ENCODE data around the gene KIAA0753. TPM values are rescaled to one million over a fixed set of nuclear protein-coding genes. Genes with fewer than 3 reads are reported as not detected.

Gene KIAA0753
- total and polyA plus RNA-seq, 9 of the 15 experiments (the other 6 are each of a cell fraction or from before 2014, with no cell fraction given), result 2.0 to 9.0 (median 6.9) TPM

- H3K79me2 ChIP-seq (ENCODE audit: control insufficient read depth, insufficient read depth, low read length), result no peaks in the 10 kb centered on the region
- DNase-seq (ENCODE audit: extremely low read depth in 1 of 4, low spot score in 3 of 4) (no peak), FAIRE-seq (no peak), ATAC-seq (no peak)
- no peak for TF ChIP-seq NFIC (IDR thresholded peaks at IDR 0.05)
- TF ChIP-seq NFRKB (IDR thresholded peaks at IDR 0.05; ENCODE audit: low read depth), result no peak
- TF ChIP-seq PCBP1 (IDR thresholded peaks at IDR 0.05; ENCODE audit: low read depth, low read length, poor library complexity, severe bottlenecking), result no peak
- TF ChIP-seq TSC22D4 (tag; IDR thresholded peaks at IDR 0.05), result no peak
- no peak for TF ChIP-seq SRSF7 (optimal IDR thresholded peaks at IDR 0.05; ENCODE audit: low read depth, low read length)
- no peaks in the 10 kb centered on the region; a peak in 1 of 5 replicates for H3K4me1 ChIP-seq (replicated peaks in 1 of 2; ENCODE audit: control insufficient read depth in 2 of 2, insufficient read depth in 2 of 2, low read length in 2 of 2)
- intact Hi-C loops (cut with micrococcal nuclease) (no loop called here), in situ Hi-C loops (cut with MboI) (no loop called here)
- H3K9ac ChIP-seq (ENCODE audit: insufficient read depth in 1 of 2, low read depth in 2 of 2, low read length in 2 of 2), result no peak overlapping the region
- BruUV-seq (replicated peaks), result no TSS peak
- no peaks in the 10 kb centered on the region for H4K20me1 ChIP-seq (replicated peaks; ENCODE audit: control insufficient read depth, insufficient read depth, low read length)
- no peaks in the 10 kb centered on the region for H3K9me1 ChIP-seq (ENCODE audit: control insufficient read depth, insufficient read depth, low read length)
- no peak overlapping the region for H3K4me3 ChIP-seq
- no peaks in the 10 kb centered on the region for H3K9me3 ChIP-seq (replicated peaks; ENCODE audit: control insufficient read depth, insufficient read depth, low read depth, low read length)
- no peak overlapping the region for H3K4me2 ChIP-seq (ENCODE audit: insufficient read depth, low read length)
- POLR2A ChIA-PET, result interaction anchor here (1.4 kb wide), 1 partner anchor 17 kb away, joined by 4 read pairs; no protein-coding TSS in a partner anchor
- H3K36me3 ChIP-seq (ENCODE audit: control insufficient read depth, insufficient read depth, low read length), result no peaks in the 10 kb centered on the region
- peaks cover 11 to 46% of the 10 kb centered on the region in 2 experiments; a peak in 4 of 5 replicates for H3K27me3 ChIP-seq (ENCODE audit: control insufficient read depth in 2 of 2, insufficient read depth in 2 of 2, low read length in 2 of 2)
- H3K27ac ChIP-seq (ENCODE audit: extremely low read depth, low read depth, low read length), result no peak overlapping the region
- 0% methylated on average over 7 of the region's 7 CpGs for WGBS (ENCODE audit: insufficient coverage, low coverage, missing lambda C conversion rate)
- CTCF ChIA-PET (ENCODE audit: low intra/inter-chr PET ratio), result no interaction called here
- no peak overlapping the region for H2AFZ ChIP-seq (ENCODE audit: low read depth, low read length)
These were observed 37.4 kb upstream of the KIAA0753 start for GRCh38 chr17:6677946-6678345.

DNA sequence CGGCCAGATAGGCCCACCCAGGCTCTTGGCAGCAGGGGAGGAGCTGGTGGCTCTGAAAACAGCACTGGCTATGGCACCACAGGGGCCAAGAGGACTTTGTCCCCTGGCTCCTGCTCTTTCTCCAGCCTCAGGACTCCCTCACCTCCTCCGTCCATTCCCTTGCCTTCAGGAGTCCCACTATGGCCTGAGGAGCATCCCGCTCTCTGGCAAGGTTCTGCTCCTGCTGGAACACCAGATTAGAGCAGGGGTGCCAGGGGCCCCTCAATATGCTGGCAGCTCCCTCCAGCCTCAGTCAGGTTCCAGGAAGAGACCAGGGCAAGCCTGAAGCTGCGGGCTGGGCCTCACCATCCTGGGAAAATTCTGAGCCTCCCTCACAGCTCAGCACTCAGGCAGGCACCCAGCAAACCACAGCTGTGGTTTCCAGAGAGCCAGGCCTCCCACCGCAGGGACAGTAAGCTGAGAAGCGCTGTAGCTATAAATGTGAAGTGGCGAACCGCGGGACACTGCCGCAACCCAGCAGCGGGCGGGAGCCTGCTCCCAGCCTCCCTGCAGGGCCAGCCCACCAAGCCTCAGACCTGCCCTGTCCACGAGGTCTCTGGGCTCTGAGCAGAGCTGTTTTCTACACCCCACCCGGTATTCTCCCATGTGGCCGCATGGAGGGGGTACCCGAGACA lies 36.8 kb upstream of the KIAA0753 start:
- no peaks in the 10 kb centered on the region for H3K9me1 ChIP-seq (ENCODE audit: control insufficient read depth, insufficient read depth, low read length)
- no peak overlapping the region for H3K9ac ChIP-seq (ENCODE audit: insufficient read depth in 1 of 2, low read depth in 2 of 2, low read length in 2 of 2)
- no peak overlapping the region for H3K4me3 ChIP-seq
- ATAC-seq (no peak), FAIRE-seq (no peak), DNase-seq (ENCODE audit: extremely low read depth in 1 of 4, low spot score in 3 of 4) (no peak)
- ChIA-PET CTCF (ENCODE audit: low intra/inter-chr PET ratio) (no interaction called here), POLR2A (interaction anchor here (0.7 to 1.4 kb wide), 2 partner anchors 16 to 1395 kb away, joined by 4 read pairs; partner anchors contain the start of gene RABEP1)
- no TSS peak for BruUV-seq (replicated peaks)
- no peaks in the 10 kb centered on the region for H3K79me2 ChIP-seq (ENCODE audit: control insufficient read depth, insufficient read depth, low read length)
- H3K9me3 ChIP-seq (replicated peaks; ENCODE audit: control insufficient read depth, insufficient read depth, low read depth, low read length), result no peaks in the 10 kb centered on the region
- H3K27me3 ChIP-seq (ENCODE audit: control insufficient read depth in 2 of 2, insufficient read depth in 2 of 2, low read length in 2 of 2), result peaks cover 11 to 43% of the 10 kb centered on the region in 2 experiments; a peak in 4 of 5 replicates
- no peak overlapping the region for H2AFZ ChIP-seq (ENCODE audit: low read depth, low read length)
- in situ Hi-C loops (cut with MboI) (no loop called here), intact Hi-C loops (cut with micrococcal nuclease) (no loop called here)
- H3K4me1 ChIP-seq (replicated peaks in 1 of 2; ENCODE audit: control insufficient read depth in 2 of 2, insufficient read depth in 2 of 2, low read length in 2 of 2), result no peaks in the 10 kb centered on the region; a peak in 1 of 5 replicates
- H4K20me1 ChIP-seq (replicated peaks; ENCODE audit: control insufficient read depth, insufficient read depth, low read length), result no peaks in the 10 kb centered on the region
- no peak overlapping the region for H3K27ac ChIP-seq (ENCODE audit: extremely low read depth, low read depth, low read length)
- WGBS (ENCODE audit: insufficient coverage, low coverage, missing lambda C conversion rate), result 3% methylated on average over 12 of the region's 16 CpGs
- H3K4me2 ChIP-seq (ENCODE audit: insufficient read depth, low read length), result no peak overlapping the region
- no peaks in the 10 kb centered on the region for H3K36me3 ChIP-seq (ENCODE audit: control insufficient read depth, insufficient read depth, low read length)
- no peak for TF ChIP-seq TARDBP (IDR thresholded peaks at IDR 0.05)
- TF ChIP-seq PRMT5 (CRISPR knock-in tag; IDR thresholded peaks at IDR 0.05), result no peak
- TF ChIP-seq, protein P1, sequence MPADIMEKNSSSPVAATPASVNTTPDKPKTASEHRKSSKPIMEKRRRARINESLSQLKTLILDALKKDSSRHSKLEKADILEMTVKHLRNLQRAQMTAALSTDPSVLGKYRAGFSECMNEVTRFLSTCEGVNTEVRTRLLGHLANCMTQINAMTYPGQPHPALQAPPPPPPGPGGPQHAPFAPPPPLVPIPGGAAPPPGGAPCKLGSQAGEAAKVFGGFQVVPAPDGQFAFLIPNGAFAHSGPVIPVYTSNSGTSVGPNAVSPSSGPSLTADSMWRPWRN (IDR thresholded peaks at IDR 0.05; ENCODE audit: low read depth), result no peak
- TF ChIP-seq MEIS2 (IDR thresholded peaks at IDR 0.05; ENCODE audit: partially characterized antibody), result no peak
- no peak for TF ChIP-seq SIN3A (IDR thresholded peaks at IDR 0.05; ENCODE audit: borderline replicate concordance in 2 of 2, control insufficient read depth in 1 of 2, low read depth in 2 of 2, low read length in 2 of 2)
- TF ChIP-seq NR1H2 (CRISPR knock-in tag; IDR thresholded peaks at IDR 0.05), result no peak

All from K562 (cell line).